GM21737 (cell line): ENCODE results near the gene ZNF182.
"Not testable (repeated sequence)": the region's sequence is repeated elsewhere in the genome, so short reads cannot be mapped to it uniquely, and the experiment has no call there.

ENCODE experiments used
- ATAC-seq: cut with Tn5 transposase; IDR thresholded peaks from one replicate; pipeline ENCODE4 v1.9.1; 2021; ENCODE audit warnings: mild to moderate bottlenecking, moderate library complexity; ENCODE audit not compliant: unreplicated experiment

The ZNF182 gene

GRCh38 chrX:48002319-48002718 is 1.5 kb downstream of the ZNF182 start:
- no peak for ATAC-seq

- no peak for ATAC-seq
Observed at GRCh38 chrX:48001260-48001659, 2.5 kb downstream of the ZNF182 start.

- no peak for ATAC-seq
Observed at GRCh38 chrX:47992669-47993068, 11.1 kb downstream of the ZNF182 start.

- no peak for ATAC-seq
Observed at GRCh38 chrX:47992095-47992380, 11.8 kb downstream of the ZNF182 start.

GRCh38 chrX:47991263-47992094 is 12.3 kb downstream of the ZNF182 start:
- ATAC-seq, result no peak

GRCh38 chrX:47976254-47977151 is 27.3 kb downstream of the ZNF182 start:
- no peak for ATAC-seq

GRCh38 chrX:47973235-47973634 is 30.6 kb downstream of the ZNF182 start:
- ATAC-seq, result no peak

GRCh38 chrX:47965526-47965925 is 38.3 kb downstream of the ZNF182 start:
- ATAC-seq, result not testable (repeated sequence)

- not testable (repeated sequence) for ATAC-seq
Observed at GRCh38 chrX:47961830-47962229, 42.0 kb downstream of the ZNF182 start.

GRCh38 chrX:47960406-47960805 is 43.4 kb downstream of the ZNF182 start:
- no peak for ATAC-seq

- ATAC-seq, result no peak
Observed at GRCh38 chrX:47958761-47959342, 44.9 kb downstream of the ZNF182 start.

- not testable (repeated sequence) for ATAC-seq
Observed at GRCh38 chrX:47958206-47958605, 45.6 kb downstream of the ZNF182 start.

- no peak for ATAC-seq
Observed at GRCh38 chrX:47956016-47956415, 47.8 kb downstream of the ZNF182 start.

- not testable (repeated sequence) for ATAC-seq
Observed at GRCh38 chrX:47955295-47955694, 48.5 kb downstream of the ZNF182 start.

- ATAC-seq, result no peak
Observed at GRCh38 chrX:47941423-47941822, 62.4 kb downstream of the ZNF182 start.

GRCh38 chrX:47940448-47940847 is 63.3 kb downstream of the ZNF182 start:
- ATAC-seq, result no peak

- ATAC-seq, result no peak
Observed at GRCh38 chrX:47936940-47937317, 66.9 kb downstream of the ZNF182 start.

- ATAC-seq, result no peak
Observed at GRCh38 chrX:47936224-47936939, 67.4 kb downstream of the ZNF182 start.

GRCh38 chrX:47933946-47934345 is 69.8 kb downstream of the ZNF182 start:
- ATAC-seq, result no peak

- ATAC-seq, result not testable (repeated sequence)
Observed at GRCh38 chrX:47931970-47932369, 71.8 kb downstream of the ZNF182 start.

GRCh38 chrX:47927212-47927611 is 76.6 kb downstream of the ZNF182 start:
- no peak for ATAC-seq
